SHP77 (cell line): Measurements from ENCODE around the gene MRPL46.

Source experiments
- DNase-seq, 2 experiments: peaks; one replicate each; lab custom pipeline; 2025; lab: John Stamatoyannopoulos, UW

MRPL46 gene

GRCh38 chr15:88467073-88467934 is at the start of gene MRPL46, which contains the start of gene MRPS11:
TSS of gene MRPL46 (minus strand) at chr15:88467388. CDS start at chr15:88467377, 11 bp downstream.
TSS of gene MRPS11 (plus strand) at chr15:88467708. CDS start at chr15:88467718, 10 bp downstream.
- DNase-seq: peak; percentile 79 to 89

- DNase-seq: no peak
Observed at GRCh38 chr15:88513195-88513594, 46.0 kb upstream of the MRPL46 start.

- no peak for DNase-seq
Observed at GRCh38 chr15:88512601-88513000, 45.4 kb upstream of the MRPL46 start.

- DNase-seq: no peak
Observed at GRCh38 chr15:88512078-88512477, 44.9 kb upstream of the MRPL46 start.

GRCh38 chr15:88511161-88511560 is 44.0 kb upstream of the MRPL46 start:
- DNase-seq: no peak

- DNase-seq: no peak
Observed at GRCh38 chr15:88509964-88510363, 42.8 kb upstream of the MRPL46 start.

GRCh38 chr15:88509321-88509720 is 42.1 kb upstream of the MRPL46 start:
- DNase-seq: no peak

- DNase-seq: no peak
Observed at GRCh38 chr15:88506628-88507027, 39.4 kb upstream of the MRPL46 start.

GRCh38 chr15:88505721-88506120 is 38.5 kb upstream of the MRPL46 start:
- no peak for DNase-seq

GRCh38 chr15:88504445-88504844 is 37.3 kb upstream of the MRPL46 start:
- no peak for DNase-seq

GRCh38 chr15:88498996-88499395 is 31.8 kb upstream of the MRPL46 start:
- DNase-seq: no peak

GRCh38 chr15:88497109-88497765 is 30.0 kb upstream of the MRPL46 start:
- no peak for DNase-seq

GRCh38 chr15:88493844-88494243 is 26.7 kb upstream of the MRPL46 start:
- no peak for DNase-seq

- peak; percentile 51 to 80 for DNase-seq
Observed at GRCh38 chr15:88491158-88491557, 24.0 kb upstream of the MRPL46 start.

- DNase-seq: no peak
Observed at GRCh38 chr15:88490036-88490435, 22.8 kb upstream of the MRPL46 start.

GRCh38 chr15:88489321-88489720 is 22.1 kb upstream of the MRPL46 start:
- no peak for DNase-seq

- no peak for DNase-seq
Observed at GRCh38 chr15:88487796-88488523, 20.8 kb upstream of the MRPL46 start.

GRCh38 chr15:88487178-88487795 is 20.1 kb upstream of the MRPL46 start:
- DNase-seq: no peak

GRCh38 chr15:88484682-88485331 is 17.6 kb upstream of the MRPL46 start:
- no peak for DNase-seq

- no peak for DNase-seq
Observed at GRCh38 chr15:88482263-88482662, 15.1 kb upstream of the MRPL46 start.

- DNase-seq: no peak
Observed at GRCh38 chr15:88480981-88481380, 13.8 kb upstream of the MRPL46 start.

GRCh38 chr15:88479169-88479568 is 12.0 kb upstream of the MRPL46 start:
- no peak for DNase-seq
